ENCODE results near the gene PPARGC1A.

PPARGC1A gene

GRCh38 chr4:23856630-23857029, 33.2 kb downstream of the PPARGC1A start:
- H3K4me3 ChIP-seq (ENCODE audit: low read depth, low read length), result no peak overlapping the region
- no peak for TF ChIP-seq CTCF (IDR thresholded peaks at IDR 0.05; ENCODE audit: low read depth, low read length)

DNA sequence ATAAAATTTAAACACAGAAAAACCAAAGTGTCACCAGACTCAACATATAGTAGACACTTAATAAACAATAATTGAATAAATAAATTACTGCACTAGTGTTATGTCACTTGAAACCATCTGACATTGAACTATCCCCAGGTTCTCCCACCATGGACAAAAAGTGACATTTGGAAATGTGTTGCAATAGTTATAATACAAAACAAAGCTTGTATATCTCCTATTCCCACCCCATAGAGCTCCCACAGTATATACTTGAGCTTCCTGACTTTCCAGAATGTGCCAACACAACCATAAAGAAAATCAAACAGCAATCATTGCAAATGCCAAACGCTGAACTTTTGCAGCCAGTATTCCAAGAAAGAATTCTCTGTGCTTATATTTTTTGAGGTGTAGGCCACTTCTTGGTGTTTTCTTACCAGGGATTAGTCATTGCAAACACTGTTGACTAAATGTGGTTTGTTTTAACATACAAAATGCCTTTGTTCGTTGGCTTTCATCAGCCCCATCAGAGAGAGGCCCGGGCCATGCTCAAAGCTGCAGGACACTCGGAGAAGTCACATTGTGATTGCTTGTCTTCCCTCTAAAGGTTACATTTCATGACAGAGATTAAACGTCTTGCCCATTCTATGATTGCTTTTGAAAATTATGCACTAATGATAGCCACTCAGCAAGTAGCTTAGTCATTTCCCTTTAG, 33.8 kb downstream of the PPARGC1A start:
- no peak for TF ChIP-seq CTCF (IDR thresholded peaks at IDR 0.05; ENCODE audit: low read depth, low read length)

GRCh38 chr4:23853986-23854660, 35.7 kb downstream of the PPARGC1A start:
- H3K4me3 ChIP-seq (ENCODE audit: low read depth, low read length), result no peak overlapping the region
- no peak for TF ChIP-seq CTCF (IDR thresholded peaks at IDR 0.05; ENCODE audit: low read depth, low read length)

More for the DNA sequence above, 33.8 kb downstream of the PPARGC1A start:
- H3K4me3 ChIP-seq (ENCODE audit: low read depth, low read length), result no peak overlapping the region

- no peak overlapping the region for H3K4me3 ChIP-seq (ENCODE audit: low read depth, low read length)
- no peak for TF ChIP-seq CTCF (IDR thresholded peaks at IDR 0.05; ENCODE audit: low read depth, low read length)
These were observed 38.4 kb downstream of the PPARGC1A start for GRCh38 chr4:23851464-23851863.

DNA sequence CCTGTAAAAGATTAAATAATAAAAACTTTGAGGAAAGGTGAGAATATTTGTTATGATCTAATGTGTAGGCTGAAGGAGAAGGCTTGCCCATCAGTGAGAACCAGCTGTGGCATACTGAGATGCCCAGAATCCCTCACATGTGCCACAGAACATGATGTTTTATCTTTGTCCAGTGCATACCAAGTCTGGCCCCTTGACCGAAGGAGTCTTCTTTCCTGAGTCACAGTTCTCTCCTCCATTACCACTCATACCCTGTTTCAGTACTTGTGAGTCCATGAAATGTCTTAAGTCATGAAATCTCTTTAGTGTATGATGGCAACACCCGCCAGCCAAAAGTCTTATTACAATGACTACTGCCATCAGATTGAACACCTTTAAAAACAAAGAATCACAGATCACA, 42.7 kb downstream of the PPARGC1A start:
- no peak overlapping the region for H3K4me3 ChIP-seq (ENCODE audit: low read depth, low read length)
- TF ChIP-seq CTCF (IDR thresholded peaks at IDR 0.05; ENCODE audit: low read depth, low read length), result no peak

- no peak overlapping the region for H3K4me3 ChIP-seq (ENCODE audit: low read depth, low read length)
- no peak for TF ChIP-seq CTCF (IDR thresholded peaks at IDR 0.05; ENCODE audit: low read depth, low read length)
These were observed 44.9 kb downstream of the PPARGC1A start for GRCh38 chr4:23844961-23845360.

DNA sequence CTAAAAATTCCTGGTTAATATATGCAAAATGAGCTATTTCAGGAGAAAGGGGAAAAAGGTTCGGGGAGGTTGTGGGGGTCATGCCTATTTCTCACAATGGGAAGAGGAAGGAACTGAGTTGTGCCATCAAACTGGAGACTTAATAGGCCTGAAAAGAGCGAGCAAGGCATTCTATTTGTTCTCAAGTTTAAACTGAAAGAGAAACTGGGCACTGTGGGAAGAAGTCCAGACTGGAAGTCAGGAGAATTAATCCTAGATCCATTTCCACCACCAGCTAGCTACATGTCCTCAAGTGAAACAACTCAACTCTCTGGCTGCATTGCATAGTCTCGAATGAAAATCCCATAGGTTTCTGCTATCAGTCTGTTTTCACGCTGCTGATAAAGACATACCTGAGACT, 50.6 kb downstream of the PPARGC1A start:
- H3K4me3 ChIP-seq (ENCODE audit: low read depth, low read length), result no peak overlapping the region
- no peak for TF ChIP-seq CTCF (IDR thresholded peaks at IDR 0.05; ENCODE audit: low read depth, low read length)

Measured in WI38 (cell line).